Neuron (in vitro differentiated cells): ENCODE results near the gene PARD3B.

Experiments used
- H2AFZ ChIP-seq: one replicate; pipeline ENCODE4 v1.6.1; 2013; ENCODE audit warnings: low read depth, mild to moderate bottlenecking, inconsistent platforms, low read length, moderate library complexity
- H3K27me3 ChIP-seq: one replicate; pipeline ENCODE4 v1.6.1; 2013; ENCODE audit warnings: low read length; ENCODE audit not compliant: insufficient read depth
- H3K36me3 ChIP-seq: one replicate; pipeline ENCODE4 v1.6.1; 2013; ENCODE audit warnings: low read length; ENCODE audit not compliant: insufficient read depth
- H3K4me1 ChIP-seq: one replicate; pipeline ENCODE4 v1.6.1; 2013; ENCODE audit warnings: low read length; ENCODE audit not compliant: insufficient read depth
- H3K4me3 ChIP-seq: 2 replicates; pipeline ENCODE4 v1.5.1; 2013; ENCODE audit warnings: mild to moderate bottlenecking, low read length, moderate library complexity
- H3K9me3 ChIP-seq: one replicate; pipeline ENCODE4 v1.6.1; 2013; ENCODE audit warnings: low read length

Gene PARD3B

DNA sequence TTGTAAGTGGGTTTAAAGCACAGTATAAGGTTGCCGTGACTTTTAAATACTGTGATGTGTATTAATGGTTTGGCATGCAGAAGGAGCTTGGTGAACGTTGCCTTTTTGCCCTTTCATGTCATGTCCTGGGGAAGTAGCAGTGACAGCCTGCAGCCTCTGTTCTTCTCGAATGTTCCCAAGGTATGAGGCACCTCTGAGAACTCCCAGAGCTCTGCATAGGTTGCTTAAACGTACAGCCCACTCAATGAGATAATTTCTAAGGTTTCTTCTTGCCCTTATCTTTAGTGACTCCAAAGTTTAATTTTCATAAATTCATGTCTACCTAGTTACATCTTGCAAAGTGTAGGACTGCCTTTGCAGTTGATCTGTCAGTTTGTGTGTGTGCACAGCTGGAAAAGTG, 36.7 kb downstream of the PARD3B start:
- H3K9me3 ChIP-seq: peaks cover 5% of the 10 kb centered on the region

DNA sequence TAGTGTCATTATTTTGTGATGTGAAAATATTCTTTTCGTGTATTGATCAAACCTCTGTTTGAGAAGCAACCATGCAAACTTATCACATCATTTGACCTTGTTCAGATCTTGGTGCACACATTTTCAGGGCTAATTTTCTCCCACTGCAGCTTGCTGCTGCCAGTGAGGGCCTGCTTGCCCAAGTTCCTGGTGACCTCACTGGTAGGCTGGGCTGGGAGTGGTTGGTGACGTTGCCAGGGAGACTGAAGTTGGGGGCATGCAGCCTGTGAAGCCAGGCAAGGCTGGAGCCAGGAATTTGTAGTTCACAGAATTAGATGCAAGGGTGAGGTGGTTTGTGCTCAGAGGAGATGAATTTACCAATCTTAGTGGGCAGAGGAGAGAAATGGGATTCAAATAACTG, 38.5 kb downstream of the PARD3B start:
- H3K9me3 ChIP-seq: peaks cover 8% of the 10 kb centered on the region
- H2AFZ ChIP-seq: no peak overlapping the region
- H3K36me3 ChIP-seq: no peaks in the 10 kb centered on the region
- no peak overlapping the region for H3K4me3 ChIP-seq
- H3K27me3 ChIP-seq: no peaks in the 10 kb centered on the region
- H3K4me1 ChIP-seq: peaks cover 11% of the 10 kb centered on the region

More for the DNA sequence above, 36.7 kb downstream of the PARD3B start:
- no peak overlapping the region for H3K4me3 ChIP-seq
- peaks cover 11% of the 10 kb centered on the region for H3K4me1 ChIP-seq
- H2AFZ ChIP-seq: no peak overlapping the region
- no peaks in the 10 kb centered on the region for H3K27me3 ChIP-seq
- no peaks in the 10 kb centered on the region for H3K36me3 ChIP-seq

DNA sequence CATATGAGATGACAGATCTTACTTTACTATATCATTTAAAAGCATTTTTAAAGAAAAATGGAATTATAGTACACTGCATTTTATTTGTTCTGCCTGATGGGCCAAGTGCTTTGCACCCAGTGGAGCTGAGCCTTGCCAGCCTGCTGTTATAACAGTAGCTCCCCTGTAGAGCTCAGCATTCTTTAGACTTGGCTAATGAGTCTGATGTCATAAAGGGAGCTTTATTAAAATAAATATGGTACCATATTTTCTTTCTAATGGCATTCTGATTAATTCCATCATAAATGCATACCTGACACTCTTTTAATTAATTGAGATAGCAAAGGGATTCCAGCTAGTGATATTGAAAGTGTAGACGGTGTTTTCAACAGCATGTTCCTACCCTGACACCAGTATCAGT, 40.7 kb downstream of the PARD3B start:
- Histone ChIP-seq H2AFZ (no peak overlapping the region), H3K4me1 (peaks cover 13% of the 10 kb centered on the region), H3K27me3 (no peaks in the 10 kb centered on the region), H3K9me3 (peaks cover 14% of the 10 kb centered on the region), H3K4me3 (no peak overlapping the region), H3K36me3 (no peaks in the 10 kb centered on the region)

DNA sequence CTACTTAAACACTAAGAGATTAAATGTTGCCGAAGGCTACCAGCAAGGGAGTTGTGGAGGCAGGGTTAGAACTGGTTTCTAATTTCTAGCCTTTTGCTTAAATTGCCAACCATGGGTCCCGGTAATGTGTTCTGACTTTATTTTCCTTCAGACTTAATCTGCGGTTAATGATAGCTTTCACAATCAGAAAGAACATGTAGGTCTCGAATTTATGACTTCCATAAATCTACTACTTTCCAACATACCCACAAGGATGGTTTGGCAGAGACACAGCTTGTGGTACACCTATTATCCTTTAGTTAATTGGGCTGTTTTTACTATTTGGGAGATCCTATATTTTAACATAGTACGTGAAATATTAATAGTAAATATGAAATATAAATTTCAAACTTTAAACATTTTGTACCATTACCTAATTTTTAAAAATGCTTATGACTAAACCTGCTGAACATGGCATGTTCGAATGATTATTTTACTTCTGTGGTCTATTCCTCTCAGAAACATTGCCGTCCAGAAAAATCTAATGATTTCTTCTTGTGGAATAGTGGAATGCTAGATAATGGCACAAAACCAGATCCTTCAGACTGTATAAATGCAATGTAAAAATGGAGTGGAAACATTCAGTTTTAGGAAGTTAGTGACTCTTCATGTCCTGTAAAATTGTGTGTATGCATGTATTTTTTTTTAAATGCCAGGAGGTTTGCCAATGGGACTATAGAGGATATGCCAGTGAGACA, 41.3 kb downstream of the PARD3B start:
- Histone ChIP-seq H2AFZ (no peak overlapping the region), H3K4me1 (peaks cover 20% of the 10 kb centered on the region), H3K27me3 (no peaks in the 10 kb centered on the region), H3K4me3 (no peak overlapping the region), H3K9me3 (peaks cover 14% of the 10 kb centered on the region), H3K36me3 (no peaks in the 10 kb centered on the region)

DNA sequence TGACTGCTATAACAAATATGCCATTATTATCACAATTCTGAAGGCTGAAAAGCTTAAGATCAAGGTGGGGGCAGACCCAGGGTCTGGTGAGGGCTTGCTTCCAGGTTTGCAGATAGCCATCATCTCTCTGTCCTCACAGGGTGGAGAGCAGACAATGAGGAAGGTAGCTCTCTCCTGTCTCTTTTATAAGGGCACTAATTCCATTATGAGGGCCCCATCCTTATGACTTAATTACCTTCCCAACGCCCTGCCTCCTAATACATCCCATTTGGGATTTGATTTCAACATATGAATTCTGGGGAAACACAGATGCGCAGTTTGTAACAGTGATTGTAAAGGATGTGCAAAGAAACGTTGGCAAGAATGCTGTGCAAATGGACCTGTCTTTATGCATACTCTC, 44.8 kb downstream of the PARD3B start:
- H3K4me3 ChIP-seq: no peak overlapping the region
- peaks cover 10% of the 10 kb centered on the region for H3K9me3 ChIP-seq
- H3K4me1 ChIP-seq: peaks cover 44% of the 10 kb centered on the region
- no peak overlapping the region for H2AFZ ChIP-seq
- H3K27me3 ChIP-seq: no peaks in the 10 kb centered on the region
- H3K36me3 ChIP-seq: no peaks in the 10 kb centered on the region

DNA sequence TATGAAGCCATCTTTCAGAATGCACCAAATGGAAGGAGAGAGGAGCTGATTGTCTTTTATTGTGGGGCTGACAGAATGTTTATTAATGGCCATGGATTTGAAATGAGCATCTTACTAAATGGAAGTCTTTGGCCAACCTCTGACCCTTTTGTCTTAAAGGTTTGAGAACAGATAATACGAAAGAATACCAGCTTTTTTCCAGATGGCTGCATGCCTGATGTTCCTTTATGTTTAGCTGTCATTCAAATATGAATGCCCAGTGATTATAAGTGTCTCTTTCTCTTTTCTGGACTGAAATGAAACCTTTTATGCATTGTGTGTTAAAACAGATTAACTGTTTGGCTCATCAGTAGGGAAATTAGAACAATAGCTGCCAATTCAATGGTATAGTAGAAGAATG, 46.0 kb downstream of the PARD3B start:
- Histone ChIP-seq H3K36me3 (no peaks in the 10 kb centered on the region), H3K4me1 (peaks cover 44% of the 10 kb centered on the region), H3K27me3 (no peaks in the 10 kb centered on the region), H3K4me3 (no peak overlapping the region), H2AFZ (no peak overlapping the region), H3K9me3 (peaks cover 9% of the 10 kb centered on the region)

DNA sequence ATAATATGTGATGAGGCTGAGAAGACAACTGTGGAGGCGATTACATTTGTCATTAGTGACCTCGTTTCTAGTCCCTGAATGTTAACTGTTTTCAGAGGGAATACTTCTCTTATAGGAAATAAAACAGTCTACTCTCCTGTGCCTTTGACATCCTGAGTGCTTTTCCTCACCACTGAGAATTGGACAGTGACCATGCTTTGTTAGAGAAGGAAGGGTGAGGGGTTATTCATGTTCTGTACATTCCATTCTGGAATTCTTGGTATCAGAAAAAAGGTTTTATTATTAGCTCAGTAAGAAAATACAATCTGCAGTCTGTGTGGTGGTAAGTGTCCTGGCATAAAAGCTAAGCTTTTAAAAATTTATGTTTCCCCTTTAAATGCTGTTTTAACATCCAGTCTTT, 58.8 kb downstream of the PARD3B start:
- H3K27me3 ChIP-seq: no peaks in the 10 kb centered on the region
- no peak overlapping the region for H2AFZ ChIP-seq
- peaks cover 19% of the 10 kb centered on the region for H3K4me1 ChIP-seq
- no peak overlapping the region for H3K4me3 ChIP-seq
- H3K36me3 ChIP-seq: no peaks in the 10 kb centered on the region
- H3K9me3 ChIP-seq: no peaks in the 10 kb centered on the region

DNA sequence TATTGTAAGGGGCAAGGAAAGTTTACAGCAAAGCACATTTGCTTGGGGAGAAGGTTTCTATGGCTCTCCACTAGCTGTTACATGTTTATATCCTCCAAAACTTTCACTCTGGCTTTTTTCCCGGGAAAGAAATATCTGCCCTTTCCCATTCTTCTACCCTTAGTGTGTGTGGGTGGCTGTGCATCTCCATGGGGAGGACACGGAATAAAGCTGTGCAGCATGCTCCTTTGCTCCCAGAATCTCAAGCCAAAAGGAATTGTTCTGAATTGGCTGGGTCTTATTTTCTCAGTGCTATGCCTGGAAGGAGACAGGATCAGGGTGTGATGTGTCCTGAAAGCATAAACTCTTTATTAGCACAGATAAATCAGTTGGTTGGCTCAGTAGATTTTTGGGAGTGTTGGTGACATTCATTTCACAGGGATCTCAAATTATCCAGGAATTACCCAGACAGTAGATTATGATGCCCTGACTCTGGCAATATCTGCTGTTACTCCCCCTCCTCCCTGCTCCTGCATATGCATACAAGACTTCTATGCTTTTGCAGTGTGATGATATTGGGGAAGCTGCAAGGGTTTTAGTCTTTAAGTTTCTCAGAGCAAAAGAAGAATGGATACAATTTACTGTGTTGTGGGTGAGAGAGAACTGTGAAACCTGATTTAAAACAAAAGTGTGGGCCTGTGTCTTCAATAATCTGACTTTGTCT, 63.1 kb downstream of the PARD3B start:
- Histone ChIP-seq H3K36me3 (no peaks in the 10 kb centered on the region), H2AFZ (no peak overlapping the region), H3K4me3 (no peak overlapping the region), H3K4me1 (peaks cover 16% of the 10 kb centered on the region), H3K27me3 (no peaks in the 10 kb centered on the region), H3K9me3 (no peaks in the 10 kb centered on the region)

DNA sequence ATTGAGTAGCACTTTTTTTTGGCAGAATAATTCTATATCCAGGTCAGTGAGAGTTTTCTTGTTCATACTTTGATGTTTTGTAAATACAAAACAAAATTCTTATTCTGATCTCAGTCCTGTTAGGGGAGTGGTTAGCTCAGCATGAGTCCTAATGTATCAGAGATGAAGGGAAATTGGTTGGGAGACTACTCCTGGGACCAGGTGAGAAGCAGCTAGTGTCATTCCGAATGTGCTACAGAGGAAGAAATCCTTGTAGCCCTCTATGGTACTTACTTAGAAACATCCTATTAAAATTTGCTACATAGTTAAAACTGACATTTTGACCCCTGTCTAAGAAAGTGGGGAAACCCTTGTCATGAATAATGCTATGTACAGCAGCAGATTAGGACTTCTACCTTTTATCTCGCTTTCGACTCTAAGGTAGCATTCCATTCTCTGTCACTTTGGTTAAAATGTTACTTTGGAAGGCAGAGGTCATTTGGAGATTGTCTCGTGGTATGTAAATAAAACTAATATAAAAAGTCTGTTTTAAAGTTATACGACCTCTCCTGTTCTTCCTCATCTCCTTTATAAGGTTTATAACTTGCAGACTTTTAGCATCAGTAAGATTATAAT, 65.8 kb downstream of the PARD3B start:
- Histone ChIP-seq H3K4me3 (no peak overlapping the region), H3K36me3 (no peaks in the 10 kb centered on the region), H3K4me1 (peaks cover 13% of the 10 kb centered on the region), H3K27me3 (no peaks in the 10 kb centered on the region), H2AFZ (no peak overlapping the region), H3K9me3 (peaks cover 3% of the 10 kb centered on the region)

DNA sequence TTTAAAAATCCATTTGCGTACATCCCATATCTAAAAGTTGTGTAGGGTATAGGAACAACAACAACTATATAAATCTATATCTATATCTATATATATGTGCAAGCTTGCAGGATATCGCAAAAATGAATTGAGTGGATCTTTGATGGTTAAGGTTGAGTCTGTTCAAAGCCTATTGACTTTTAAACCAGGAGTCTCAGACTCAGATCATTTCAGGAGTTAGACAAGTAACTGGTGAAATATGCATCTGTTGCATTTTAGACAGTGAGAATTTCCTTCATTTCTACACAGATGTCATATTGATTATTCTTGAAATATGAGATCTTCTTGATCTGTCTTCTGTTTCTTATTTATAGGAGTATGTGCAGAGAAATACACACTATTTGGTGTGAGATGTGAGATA, 66.5 kb downstream of the PARD3B start:
- Histone ChIP-seq H3K9me3 (peaks cover 5% of the 10 kb centered on the region), H3K4me3 (no peak overlapping the region), H2AFZ (no peak overlapping the region)

DNA sequence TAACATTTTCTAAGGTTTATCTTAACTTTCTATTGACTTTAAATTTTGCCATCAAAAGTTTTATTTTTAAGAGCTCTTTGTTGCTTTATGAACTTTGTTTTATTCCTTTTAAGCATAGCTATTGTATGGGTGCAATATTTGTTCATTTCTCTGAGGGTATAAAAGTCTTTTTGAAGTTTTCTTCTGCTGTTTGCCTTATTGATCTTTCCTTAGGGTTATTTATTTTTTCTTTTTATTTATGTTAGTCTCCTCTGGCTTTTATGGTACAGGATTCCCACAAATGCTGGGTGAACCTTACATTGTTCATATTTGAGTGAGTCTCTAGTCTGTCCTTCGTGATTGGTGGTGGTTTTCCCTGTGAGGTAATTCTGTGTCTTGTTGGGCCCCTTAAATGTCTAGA, 68.4 kb downstream of the PARD3B start:
- H3K4me1 ChIP-seq: peaks cover 3% of the 10 kb centered on the region
- H3K4me3 ChIP-seq: no peak overlapping the region
- no peak overlapping the region for H2AFZ ChIP-seq
- H3K9me3 ChIP-seq: peaks cover 5% of the 10 kb centered on the region
- H3K27me3 ChIP-seq: no peaks in the 10 kb centered on the region
- H3K36me3 ChIP-seq: no peaks in the 10 kb centered on the region

More for the DNA sequence above, 66.5 kb downstream of the PARD3B start:
- H3K36me3 ChIP-seq: no peaks in the 10 kb centered on the region
- no peaks in the 10 kb centered on the region for H3K27me3 ChIP-seq
- H3K4me1 ChIP-seq: peaks cover 13% of the 10 kb centered on the region

DNA sequence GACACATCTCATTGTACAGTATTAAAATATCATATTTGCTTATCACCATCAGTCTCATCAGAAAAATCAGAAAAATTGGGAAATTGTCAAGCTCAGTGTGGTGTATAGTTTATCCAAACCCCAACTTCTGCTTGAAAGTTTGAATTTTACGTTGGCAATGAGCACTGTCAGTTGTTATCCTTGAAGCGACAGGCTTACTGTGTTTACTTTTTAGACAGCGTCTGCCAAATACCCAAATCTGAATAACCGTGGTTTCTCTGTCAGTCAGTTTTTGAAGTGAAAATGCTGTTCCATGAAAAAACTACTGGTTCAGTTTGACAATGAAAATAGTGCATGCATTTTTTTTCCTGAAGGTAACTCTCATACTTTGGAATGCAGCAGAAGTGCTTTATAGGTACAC, 70.2 kb downstream of the PARD3B start:
- Histone ChIP-seq H3K27me3 (no peaks in the 10 kb centered on the region), H3K9me3 (peaks cover 5% of the 10 kb centered on the region), H3K36me3 (no peaks in the 10 kb centered on the region), H3K4me3 (no peak overlapping the region), H3K4me1 (no peaks in the 10 kb centered on the region), H2AFZ (no peak overlapping the region)

DNA sequence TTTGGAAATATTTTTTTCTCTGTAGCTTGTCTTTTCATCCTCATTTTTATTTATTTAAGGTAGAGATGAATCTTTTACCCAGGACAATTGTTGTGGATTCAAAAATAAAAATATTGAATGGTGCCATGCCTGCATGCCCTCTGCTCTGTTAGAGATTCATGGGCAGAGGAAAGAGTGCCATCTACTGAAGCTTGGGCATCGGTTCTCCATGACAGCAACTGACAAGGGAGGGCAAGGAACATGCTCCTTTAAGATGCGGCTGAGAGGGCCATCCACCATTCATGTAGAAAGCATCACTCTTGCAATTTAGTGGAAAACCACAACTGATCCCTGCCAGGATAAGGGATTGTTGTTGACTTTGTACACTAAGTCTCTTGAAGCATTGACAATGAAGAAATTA, 79.9 kb downstream of the PARD3B start:
- Histone ChIP-seq H3K36me3 (no peaks in the 10 kb centered on the region), H3K4me1 (peaks cover 4% of the 10 kb centered on the region), H3K4me3 (no peak overlapping the region), H3K27me3 (no peaks in the 10 kb centered on the region), H3K9me3 (peaks cover 1% of the 10 kb centered on the region), H2AFZ (no peak overlapping the region)
